ENCODE measurements around the gene NOXRED1. TPM values are rescaled to one million over a fixed set of nuclear protein-coding genes. Genes with fewer than 3 reads are reported as not detected.

Gene NOXRED1
- total and polyA plus RNA-seq, 11 donors: 0.15 to 0.32 (median 0.28) TPM; not detected in 7

- 54 to 65% (median 59%) methylated on average over 2 of the region's 2 CpGs for WGBS, 4 donors
- Histone ChIP-seq H3K4me3 (no peak overlapping the region), H3K9me3 (no peaks in the 10 kb centered on the region), H3K36me3 (peaks cover 0 to 100% (median 92%) of the 10 kb centered on the region in 9 donors), H3K27ac (peak overlapping the region in 5 of 12 donors; percentile 36 to 60 (median 39)), H3K27me3 (no peaks in the 10 kb centered on the region), H3K4me1 (peaks cover 0 to 16% (median 0%) of the 10 kb centered on the region in 12 donors)
- peak in 1 of 5 donors; percentile 9 for DNase-seq
- intact Hi-C loops (cut with DNase I): no loop called here
- peak; percentile 86 to 94 (median 92) for ATAC-seq
- no peak for TF ChIP-seq POLR2A (IDR thresholded peaks at IDR 0.05)
These were observed 18.9 kb upstream of the NOXRED1 start for GRCh38 chr14:77442196-77442595.

GRCh38 chr14:77439861-77440260 is 16.5 kb upstream of the NOXRED1 start:
- no peak overlapping the region for H3K4me3 ChIP-seq
- TF ChIP-seq, protein P1, sequence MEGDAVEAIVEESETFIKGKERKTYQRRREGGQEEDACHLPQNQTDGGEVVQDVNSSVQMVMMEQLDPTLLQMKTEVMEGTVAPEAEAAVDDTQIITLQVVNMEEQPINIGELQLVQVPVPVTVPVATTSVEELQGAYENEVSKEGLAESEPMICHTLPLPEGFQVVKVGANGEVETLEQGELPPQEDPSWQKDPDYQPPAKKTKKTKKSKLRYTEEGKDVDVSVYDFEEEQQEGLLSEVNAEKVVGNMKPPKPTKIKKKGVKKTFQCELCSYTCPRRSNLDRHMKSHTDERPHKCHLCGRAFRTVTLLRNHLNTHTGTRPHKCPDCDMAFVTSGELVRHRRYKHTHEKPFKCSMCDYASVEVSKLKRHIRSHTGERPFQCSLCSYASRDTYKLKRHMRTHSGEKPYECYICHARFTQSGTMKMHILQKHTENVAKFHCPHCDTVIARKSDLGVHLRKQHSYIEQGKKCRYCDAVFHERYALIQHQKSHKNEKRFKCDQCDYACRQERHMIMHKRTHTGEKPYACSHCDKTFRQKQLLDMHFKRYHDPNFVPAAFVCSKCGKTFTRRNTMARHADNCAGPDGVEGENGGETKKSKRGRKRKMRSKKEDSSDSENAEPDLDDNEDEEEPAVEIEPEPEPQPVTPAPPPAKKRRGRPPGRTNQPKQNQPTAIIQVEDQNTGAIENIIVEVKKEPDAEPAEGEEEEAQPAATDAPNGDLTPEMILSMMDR (IDR thresholded peaks at IDR 0.05): no peak
- TF ChIP-seq POLR2A (IDR thresholded peaks at IDR 0.05): no peak
- peaks cover 0 to 100% (median 91%) of the 10 kb centered on the region in 9 donors for H3K36me3 ChIP-seq
- no peaks in the 10 kb centered on the region for H3K9me3 ChIP-seq
- H3K27me3 ChIP-seq: no peaks in the 10 kb centered on the region
- ATAC-seq: no peak
- H3K4me1 ChIP-seq: peaks cover 0 to 16% (median 0%) of the 10 kb centered on the region in 12 donors
- intact Hi-C loops (cut with DNase I): no loop called here
- no peak overlapping the region for H3K27ac ChIP-seq
- WGBS, 4 donors: 92 to 96% (median 94%) methylated on average over 4 of the region's 4 CpGs
- DNase-seq: no peak

- H3K36me3 ChIP-seq: peaks cover 0 to 99% (median 91%) of the 10 kb centered on the region in 9 donors
- H3K27me3 ChIP-seq: no peaks in the 10 kb centered on the region
- H3K27ac ChIP-seq: no peak overlapping the region
- H3K9me3 ChIP-seq: no peaks in the 10 kb centered on the region
- no peak overlapping the region for H3K4me3 ChIP-seq
- intact Hi-C loops (cut with DNase I): no loop called here
- H3K4me1 ChIP-seq: peaks cover 0 to 16% (median 0%) of the 10 kb centered on the region in 12 donors
- DNase-seq (no peak), ATAC-seq (no peak)
- 99 to 100% (median 99%) methylated on average over 1 of the region's 1 CpG for WGBS, 4 donors
- TF ChIP-seq, protein P1 (IDR thresholded peaks at IDR 0.05): no peak
- TF ChIP-seq POLR2A (IDR thresholded peaks at IDR 0.05): no peak
These were observed 15.3 kb upstream of the NOXRED1 start for GRCh38 chr14:77438596-77438995.

DNA sequence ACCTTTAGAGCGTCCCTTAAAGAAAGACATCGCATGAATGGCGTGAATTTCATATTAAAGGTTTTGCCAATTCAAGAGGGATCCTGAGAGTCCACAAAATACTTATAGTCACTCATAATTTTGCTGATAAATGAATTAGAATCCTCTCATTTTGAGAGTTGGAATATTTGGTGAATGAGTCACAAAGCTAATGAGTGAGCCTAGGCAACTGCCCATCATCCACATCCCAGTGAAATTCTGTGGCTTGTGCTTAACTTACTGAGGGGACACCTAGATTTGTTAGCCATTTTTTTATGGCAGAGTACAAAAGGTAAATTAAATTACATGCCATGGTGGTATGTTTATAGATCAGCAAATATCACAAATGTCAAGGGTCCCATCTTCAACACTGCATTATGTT is 12.7 kb upstream of the NOXRED1 start:
- Histone ChIP-seq H3K27me3 (no peaks in the 10 kb centered on the region), H3K4me3 (no peak overlapping the region), H3K27ac (no peak overlapping the region), H3K9me3 (no peaks in the 10 kb centered on the region), H3K4me1 (peaks cover 0 to 3% (median 0%) of the 10 kb centered on the region in 12 donors), H3K36me3 (peaks cover 0 to 99% (median 90%) of the 10 kb centered on the region in 9 donors)
- TF ChIP-seq, protein P1 (IDR thresholded peaks at IDR 0.05): no peak
- TF ChIP-seq POLR2A (IDR thresholded peaks at IDR 0.05): no peak
- WGBS, 4 donors: 98 to 99% (median 98%) methylated on average over 3 of the region's 3 CpGs
- intact Hi-C loops (cut with DNase I): no loop called here
- DNase-seq: no peak
- no peak for ATAC-seq

- no peak overlapping the region for H3K27ac ChIP-seq
- peaks cover 2 to 100% (median 96%) of the 10 kb centered on the region in 9 donors for H3K36me3 ChIP-seq
- no peak for DNase-seq
- TF ChIP-seq, protein P1 (IDR thresholded peaks at IDR 0.05): no peak
- TF ChIP-seq POLR2A (IDR thresholded peaks at IDR 0.05): no peak
- 89 to 100% (median 96%) methylated on average over 3 of the region's 3 CpGs for WGBS, 4 donors
- H3K27me3 ChIP-seq: no peaks in the 10 kb centered on the region
- H3K4me1 ChIP-seq: no peaks in the 10 kb centered on the region
- no peak overlapping the region for H3K4me3 ChIP-seq
- no peak for ATAC-seq
- no peaks in the 10 kb centered on the region for H3K9me3 ChIP-seq
- intact Hi-C loops (cut with DNase I): no loop called here
These were observed 3.1 kb upstream of the NOXRED1 start for GRCh38 chr14:77426396-77426795.

All from heart left ventricle (tissue), 16 donors.